ENCODE data around the gene GNL1.

- TF ChIP-seq YY1 (IDR thresholded peaks at IDR 0.05; ENCODE audit: insufficient read depth, insufficient read length) (no peak), ZNF274 (IDR thresholded peaks at IDR 0.05; ENCODE audit: low read depth, low read length) (no peak)
Measured at GRCh38 chr6:30571075-30571761, 14.9 kb upstream of the GNL1 start, which contains the start of gene ABCF1.
